HL-60 (cell line): ENCODE measurements around the gene TNRC6A.

Experiments used
- DNase-seq, 2 experiments: peaks; one replicate each; pipeline ENCODE4 v3.0.0-alpha.2; 2010 to 2020; ENCODE audit warnings: low read depth in 1 of 2, low spot score in 1 of 2
- H3K27ac ChIP-seq: fragments of 250-450 bp; sonication (Bioruptor Pico); replicated peaks from 2 replicates; pipeline ENCODE4 v1.5.1; 2020; ENCODE audit warnings: mild to moderate bottlenecking, moderate library complexity
- H3K27me3 ChIP-seq: fragments of 250-450 bp; sonication (Bioruptor Pico); 2 replicates; pipeline ENCODE4 v1.5.1; 2021; ENCODE audit warnings: mild to moderate bottlenecking, moderate library complexity; ENCODE audit not compliant: insufficient read depth, poor library complexity, severe bottlenecking
- H3K4me3 ChIP-seq: replicated peaks from 2 replicates; pipeline ENCODE4 v1.5.1; 2011; ENCODE audit warnings: mild to moderate bottlenecking, control low read depth, low read length; ENCODE audit not compliant: insufficient read depth
- CTCF ChIP-seq: IDR thresholded peaks from one replicate; pipeline ENCODE4 v1.5.1; 2011; ENCODE audit warnings: low read length, control low read depth, inconsistent platforms; ENCODE audit not compliant: insufficient read depth
- GABPA ChIP-seq: IDR thresholded peaks from 2 replicates; pipeline ENCODE4 v1.6.1; 2012; ENCODE audit warnings: low read depth
- POLR2AphosphoS5 ChIP-seq: IDR thresholded peaks from 2 replicates; pipeline ENCODE4 v1.6.1; 2012; ENCODE audit warnings: low read depth
- SPI1 ChIP-seq: IDR thresholded peaks from 2 replicates; pipeline ENCODE4 v1.6.1; 2012; ENCODE audit warnings: low read depth, mild to moderate bottlenecking, borderline replicate concordance
- TF ChIP-seq, protein P1 (sequence below): IDR thresholded peaks from 2 replicates; pipeline ENCODE4 v1.6.1; 2012; ENCODE audit warnings: low read depth; ENCODE audit not compliant: insufficient replicate concordance

Gene TNRC6A

DNA sequence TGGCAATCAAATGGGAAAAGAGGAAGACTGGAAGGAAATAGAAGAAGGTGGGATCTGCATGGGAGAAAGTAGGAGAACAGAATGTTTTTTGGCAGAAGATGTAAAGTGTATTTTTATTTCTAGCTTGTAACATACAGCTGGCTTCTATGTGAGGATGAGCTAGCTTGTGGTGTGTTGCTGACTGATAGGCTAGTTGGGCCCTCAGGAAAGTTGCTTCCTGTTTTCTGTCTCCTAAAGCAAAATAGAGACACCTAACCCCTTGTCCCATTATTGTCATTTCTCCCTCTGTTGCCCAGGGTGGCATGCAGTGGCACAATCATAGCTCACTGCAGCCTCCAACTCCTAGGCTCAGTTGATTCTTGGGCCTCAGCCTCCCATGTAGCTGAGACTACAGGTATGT is 15.9 kb downstream of the TNRC6A start:
- DNase-seq, result peak in 1 of 2 experiments; percentile 45
- TF ChIP-seq CTCF, result no peak
- H3K27me3 ChIP-seq, result no peaks in the 10 kb centered on the region
- H3K27ac ChIP-seq, result 0 out of 2 replicates have a peak overlapping the region, but pooled peaks have one; percentile 1
- no peak overlapping the region for H3K4me3 ChIP-seq

GRCh38 chr16:24745791-24746190 is 16.3 kb downstream of the TNRC6A start:
- DNase-seq, result peak; percentile 7 to 29
- H3K4me3 ChIP-seq, result no peak overlapping the region
- TF ChIP-seq, protein P1, sequence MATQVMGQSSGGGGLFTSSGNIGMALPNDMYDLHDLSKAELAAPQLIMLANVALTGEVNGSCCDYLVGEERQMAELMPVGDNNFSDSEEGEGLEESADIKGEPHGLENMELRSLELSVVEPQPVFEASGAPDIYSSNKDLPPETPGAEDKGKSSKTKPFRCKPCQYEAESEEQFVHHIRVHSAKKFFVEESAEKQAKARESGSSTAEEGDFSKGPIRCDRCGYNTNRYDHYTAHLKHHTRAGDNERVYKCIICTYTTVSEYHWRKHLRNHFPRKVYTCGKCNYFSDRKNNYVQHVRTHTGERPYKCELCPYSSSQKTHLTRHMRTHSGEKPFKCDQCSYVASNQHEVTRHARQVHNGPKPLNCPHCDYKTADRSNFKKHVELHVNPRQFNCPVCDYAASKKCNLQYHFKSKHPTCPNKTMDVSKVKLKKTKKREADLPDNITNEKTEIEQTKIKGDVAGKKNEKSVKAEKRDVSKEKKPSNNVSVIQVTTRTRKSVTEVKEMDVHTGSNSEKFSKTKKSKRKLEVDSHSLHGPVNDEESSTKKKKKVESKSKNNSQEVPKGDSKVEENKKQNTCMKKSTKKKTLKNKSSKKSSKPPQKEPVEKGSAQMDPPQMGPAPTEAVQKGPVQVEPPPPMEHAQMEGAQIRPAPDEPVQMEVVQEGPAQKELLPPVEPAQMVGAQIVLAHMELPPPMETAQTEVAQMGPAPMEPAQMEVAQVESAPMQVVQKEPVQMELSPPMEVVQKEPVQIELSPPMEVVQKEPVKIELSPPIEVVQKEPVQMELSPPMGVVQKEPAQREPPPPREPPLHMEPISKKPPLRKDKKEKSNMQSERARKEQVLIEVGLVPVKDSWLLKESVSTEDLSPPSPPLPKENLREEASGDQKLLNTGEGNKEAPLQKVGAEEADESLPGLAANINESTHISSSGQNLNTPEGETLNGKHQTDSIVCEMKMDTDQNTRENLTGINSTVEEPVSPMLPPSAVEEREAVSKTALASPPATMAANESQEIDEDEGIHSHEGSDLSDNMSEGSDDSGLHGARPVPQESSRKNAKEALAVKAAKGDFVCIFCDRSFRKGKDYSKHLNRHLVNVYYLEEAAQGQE, result no peak
- no peak for TF ChIP-seq GABPA
- no peak for TF ChIP-seq POLR2AphosphoS5
- no peak for TF ChIP-seq SPI1
- no peak for TF ChIP-seq CTCF

GRCh38 chr16:24747441-24747840 is 18.0 kb downstream of the TNRC6A start:
- TF ChIP-seq POLR2AphosphoS5, result no peak
- TF ChIP-seq, protein P1, result no peak
- TF ChIP-seq GABPA, result no peak
- no peak for TF ChIP-seq CTCF
- TF ChIP-seq SPI1, result no peak
- DNase-seq, result no peak

More at GRCh38 chr16:24745791-24746190, 16.3 kb downstream of the TNRC6A start:
- Histone ChIP-seq H3K27me3 (no peaks in the 10 kb centered on the region), H3K27ac (no peak overlapping the region; the same call in 1 of the 2 replicates)

DNA sequence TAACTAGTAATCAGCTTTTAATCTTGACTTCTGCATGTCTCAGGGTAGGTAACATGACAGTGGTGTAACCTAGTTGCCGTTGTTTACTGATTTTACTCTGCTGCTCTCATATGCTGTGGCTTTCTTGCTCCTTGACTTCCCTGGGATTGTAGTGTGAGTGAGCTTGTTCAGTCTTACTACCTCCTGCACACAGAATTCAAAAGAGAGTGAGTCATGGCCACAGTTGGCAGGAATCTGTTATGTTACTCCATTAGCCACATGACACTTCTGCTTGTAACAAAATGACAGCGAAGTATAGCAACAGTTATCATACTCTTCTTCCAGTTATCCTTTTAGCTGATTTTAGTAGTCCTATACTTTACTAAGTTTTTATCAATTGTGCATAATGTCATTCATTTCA is 18.8 kb downstream of the TNRC6A start:
- Histone ChIP-seq H3K27ac (peak overlapping the region; percentile 46), H3K27me3 (no peaks in the 10 kb centered on the region), H3K4me3 (no peak overlapping the region)
- peak; percentile 38 to 75 for DNase-seq
- TF ChIP-seq, protein P1, result no peak
- no peak for TF ChIP-seq CTCF
- TF ChIP-seq POLR2AphosphoS5, result no peak
- no peak for TF ChIP-seq GABPA
- TF ChIP-seq SPI1, result no peak

More at GRCh38 chr16:24747441-24747840, 18.0 kb downstream of the TNRC6A start:
- no peak overlapping the region for H3K4me3 ChIP-seq
- H3K27ac ChIP-seq, result peak overlapping the region; percentile 46
- H3K27me3 ChIP-seq, result no peaks in the 10 kb centered on the region
